CD4-positive, alpha-beta T cell treated with Interleukin-15 for 1 hour (primary cell): ENCODE measurements around the gene YWHAH.
"Not testable (repeated sequence)": the region's sequence is repeated elsewhere in the genome, so short reads cannot be mapped to it uniquely, and the experiment has no call there.

Source experiments
- DNase-seq: peaks from one replicate; pipeline ENCODE4 v3.0.0-alpha.2; 2020

The YWHAH gene

GRCh38 chr22:31951194-31952093, 7.1 kb downstream of the YWHAH start:
- no peak for DNase-seq

- no peak for DNase-seq
These were observed 7.7 kb downstream of the YWHAH start for GRCh38 chr22:31952094-31952401.

GRCh38 chr22:31952472-31952871, 8.1 kb downstream of the YWHAH start:
- DNase-seq: no peak

DNA sequence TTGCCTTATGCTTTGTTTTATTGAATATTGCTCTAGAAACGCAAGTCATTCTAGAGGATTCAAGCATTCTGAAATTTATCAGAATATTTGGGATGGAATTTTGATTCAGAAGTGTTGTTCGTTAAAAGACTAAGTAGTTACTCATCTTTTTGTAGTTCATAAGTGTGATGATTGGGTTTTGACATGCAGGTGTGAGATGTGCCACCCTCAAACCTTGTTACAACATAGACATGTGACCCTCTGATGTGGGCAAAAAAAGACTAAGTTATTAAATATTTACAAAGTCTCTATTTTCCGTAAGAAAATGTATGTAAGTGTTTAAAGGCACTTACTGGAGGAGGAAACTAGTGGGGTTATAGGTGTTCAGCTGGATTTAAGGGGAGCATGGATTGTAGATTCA, 8.9 kb downstream of the YWHAH start:
- no peak for DNase-seq

DNA sequence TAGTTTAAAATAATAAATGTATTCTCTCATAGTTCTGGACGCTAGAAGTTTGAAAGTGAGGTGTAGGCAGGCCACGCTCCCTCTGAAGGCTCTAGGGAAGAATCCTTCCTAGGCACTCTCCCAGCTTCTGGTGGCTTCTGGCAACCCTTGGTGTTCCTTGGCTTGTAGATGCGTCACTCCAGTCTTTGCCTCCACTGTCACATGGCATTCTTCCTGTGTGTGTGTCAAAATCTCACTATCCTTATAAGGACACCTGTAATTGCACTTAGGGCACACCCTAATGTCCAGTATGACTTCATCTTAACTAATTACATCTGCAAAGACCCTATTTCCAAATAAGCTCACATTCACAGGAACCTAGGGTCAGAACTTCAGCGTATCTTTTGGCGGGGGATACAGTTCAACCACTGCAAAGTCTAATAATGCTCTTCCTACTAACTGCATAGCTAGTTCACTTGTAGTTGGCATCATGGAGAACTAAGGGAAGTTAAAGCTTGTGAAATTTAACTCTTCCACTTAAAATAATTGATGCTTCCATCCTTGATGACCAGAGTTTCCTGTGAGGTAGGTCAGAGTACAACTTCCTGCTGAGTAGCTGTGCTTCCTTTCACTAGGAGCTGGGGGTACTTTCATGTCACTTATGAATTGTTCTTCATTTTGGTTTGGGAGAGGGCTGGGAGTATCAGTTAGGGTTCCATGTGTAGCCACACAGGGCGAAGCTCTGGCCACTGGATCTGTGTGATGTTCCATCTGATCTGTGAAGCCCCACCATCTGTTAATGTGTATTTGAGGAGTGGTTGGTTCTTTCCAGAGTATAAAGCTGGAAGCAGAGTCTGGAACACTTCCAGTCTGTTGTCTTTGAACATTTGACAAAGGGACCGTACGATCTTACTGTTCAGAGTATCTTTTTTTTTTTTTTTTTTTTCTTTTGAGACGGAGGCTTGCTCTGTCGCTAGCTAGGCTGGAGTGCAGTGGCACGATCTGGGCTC, 10.5 kb downstream of the YWHAH start:
- no peak for DNase-seq

DNA sequence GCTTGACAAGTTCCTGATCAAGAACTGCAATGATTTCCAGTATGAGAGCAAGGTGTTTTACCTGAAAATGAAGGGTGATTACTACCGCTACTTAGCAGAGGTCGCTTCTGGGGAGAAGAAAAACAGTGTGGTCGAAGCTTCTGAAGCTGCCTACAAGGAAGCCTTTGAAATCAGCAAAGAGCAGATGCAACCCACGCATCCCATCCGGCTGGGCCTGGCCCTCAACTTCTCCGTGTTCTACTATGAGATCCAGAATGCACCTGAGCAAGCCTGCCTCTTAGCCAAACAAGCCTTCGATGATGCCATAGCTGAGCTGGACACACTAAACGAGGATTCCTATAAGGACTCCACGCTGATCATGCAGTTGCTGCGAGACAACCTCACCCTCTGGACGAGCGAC, 12.0 kb downstream of the YWHAH start:
- DNase-seq: no peak

DNA sequence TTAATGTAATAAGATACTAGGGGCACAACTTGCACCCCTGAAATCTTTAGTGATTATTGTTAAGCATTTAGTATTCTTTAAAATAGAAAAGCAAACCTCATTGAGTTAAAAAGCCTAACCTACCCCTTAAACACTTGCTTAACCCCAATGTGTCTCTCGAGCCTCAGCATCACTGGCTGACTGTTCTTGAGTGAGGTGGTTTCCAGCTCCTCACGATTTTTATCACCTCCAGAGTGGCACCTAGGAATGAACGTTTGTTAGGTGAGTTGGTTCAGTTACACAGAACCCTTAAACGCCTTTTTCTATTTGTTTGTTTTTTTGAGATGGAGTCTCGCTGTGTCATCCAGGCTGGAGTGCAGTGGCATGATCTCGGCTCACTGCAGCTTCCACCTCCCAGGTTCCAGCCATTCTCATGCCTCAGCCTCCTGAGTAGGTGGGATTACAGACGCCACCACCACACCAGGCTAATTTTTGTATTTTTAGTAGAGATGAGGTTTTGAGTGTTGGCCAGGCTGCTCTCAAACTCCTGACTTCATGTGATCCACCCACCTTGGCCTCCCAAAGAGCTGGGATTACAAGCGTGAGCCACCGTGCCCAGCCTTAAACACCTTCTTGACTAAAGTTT, 13.7 kb downstream of the YWHAH start:
- no peak for DNase-seq

DNA sequence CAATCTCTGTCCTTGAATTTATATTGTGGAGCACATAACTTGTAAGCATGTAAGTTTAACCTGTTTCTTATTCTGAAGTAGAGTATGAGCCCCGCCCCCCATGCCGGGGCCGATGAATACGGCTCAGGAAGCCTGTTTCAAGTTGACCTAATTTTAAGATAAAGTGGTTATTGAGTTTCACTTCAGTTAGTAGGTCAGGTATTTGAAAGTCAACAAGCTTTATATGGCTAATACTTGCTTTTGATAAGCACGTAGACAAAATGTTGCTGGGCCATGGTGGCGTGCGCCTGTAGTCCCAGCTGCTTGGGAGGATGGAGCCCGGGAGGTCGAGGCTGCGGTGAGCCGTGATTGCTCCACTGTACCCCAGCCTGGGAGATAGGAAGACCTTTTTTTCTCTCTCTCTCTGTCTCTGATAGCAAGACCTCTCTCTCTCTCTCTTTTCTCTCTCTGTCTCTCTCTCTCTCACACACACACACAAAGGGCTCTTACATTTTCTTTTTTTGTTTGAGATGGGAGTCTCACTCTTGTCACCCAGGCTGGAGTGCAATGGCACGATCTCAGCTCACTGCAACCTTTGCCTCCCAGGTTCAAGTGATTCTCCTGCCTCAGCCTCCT, 14.4 kb downstream of the YWHAH start:
- DNase-seq: no peak

DNA sequence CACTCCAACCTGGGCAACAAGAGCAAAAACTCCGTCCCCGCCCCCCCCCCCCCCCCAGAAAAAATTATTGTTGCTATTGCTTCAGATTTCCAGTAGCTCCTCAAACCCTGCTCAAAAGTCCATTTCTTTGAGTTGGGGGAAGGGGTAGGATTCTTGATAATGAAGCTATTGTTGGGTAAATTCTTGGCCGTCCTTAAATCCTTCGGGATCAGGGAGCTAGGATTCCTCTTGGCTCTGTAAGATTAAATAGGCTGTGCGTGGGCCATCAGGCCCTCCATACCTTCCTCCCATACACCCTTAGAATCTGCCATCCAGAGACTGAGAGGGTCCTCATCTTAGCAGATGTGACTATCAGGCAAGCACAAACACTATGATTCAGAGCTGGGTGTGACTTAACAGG, 16.4 kb downstream of the YWHAH start:
- DNase-seq: no peak

- DNase-seq: no peak
These were observed 18.2 kb downstream of the YWHAH start for GRCh38 chr22:31962387-31963125.

GRCh38 chr22:31968022-31968421, 23.7 kb downstream of the YWHAH start:
- DNase-seq: no peak

- peak; percentile 69 for DNase-seq
These were observed 25.6 kb downstream of the YWHAH start for GRCh38 chr22:31969789-31970489.

GRCh38 chr22:31970490-31971444, 26.4 kb downstream of the YWHAH start:
- peak; percentile 84 for DNase-seq

DNA sequence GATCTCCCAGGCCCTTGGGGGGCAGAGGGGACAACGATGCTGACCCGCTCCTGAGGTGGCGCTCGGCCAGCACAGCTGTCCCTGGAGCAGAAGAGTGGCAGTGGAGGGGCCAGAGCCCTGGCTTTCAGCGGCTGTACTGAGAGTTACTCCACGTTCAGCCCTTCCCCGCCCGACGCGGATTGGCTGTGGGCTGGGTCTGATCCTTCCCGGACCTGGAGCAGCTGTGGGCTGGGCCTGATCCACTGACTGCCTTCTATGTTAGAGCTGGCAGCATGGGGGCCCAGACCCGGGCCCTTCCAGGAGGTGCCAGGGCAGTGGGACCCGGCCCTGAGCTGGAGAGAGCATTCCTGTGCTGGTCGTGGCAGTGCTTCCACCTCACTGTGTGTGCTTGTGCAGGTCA, 27.8 kb downstream of the YWHAH start:
- no peak for DNase-seq

DNA sequence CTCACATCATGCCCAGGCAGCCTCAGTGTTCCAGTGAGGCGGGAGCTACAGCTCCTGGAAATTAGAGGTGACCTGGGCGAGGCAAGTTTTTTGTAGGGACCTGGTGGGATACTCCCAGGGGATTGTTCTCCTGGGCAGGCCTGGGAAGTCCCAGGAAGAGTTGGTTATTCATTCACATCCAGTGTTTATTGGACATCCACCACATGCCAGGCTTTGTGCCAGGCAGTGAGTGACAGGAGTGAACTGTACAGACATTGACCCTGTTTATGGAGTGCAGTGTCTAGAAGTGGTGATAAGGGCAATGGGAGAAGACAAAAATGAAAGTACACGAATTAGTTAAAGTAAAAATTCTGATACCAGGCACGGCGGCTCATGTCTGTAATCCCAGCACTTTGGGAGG, 29.4 kb downstream of the YWHAH start:
- no peak for DNase-seq

GRCh38 chr22:31977141-31977841, 33.0 kb downstream of the YWHAH start:
- peak; percentile 66 for DNase-seq

DNA sequence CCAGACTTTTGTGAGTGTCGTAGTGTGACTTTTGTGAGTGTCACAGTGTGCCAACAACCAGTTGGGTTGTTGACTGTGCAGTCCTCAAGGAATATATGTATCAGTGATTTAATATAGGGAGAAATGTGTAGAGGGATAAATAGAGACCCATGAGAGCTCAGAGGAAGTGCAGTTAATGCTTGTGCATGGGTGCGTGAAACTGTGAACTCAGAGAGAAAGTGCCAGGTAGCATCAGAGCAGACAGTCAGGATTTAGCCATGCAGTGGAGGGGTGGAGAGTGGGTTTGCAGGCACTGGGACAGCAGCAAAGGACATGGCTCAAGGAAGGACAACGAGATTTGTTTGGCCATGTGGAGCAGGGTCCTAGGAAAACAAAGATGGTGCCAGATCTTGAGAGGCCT, 33.6 kb downstream of the YWHAH start:
- DNase-seq: no peak

GRCh38 chr22:31980628-31981027, 36.3 kb downstream of the YWHAH start:
- no peak for DNase-seq

- not testable (repeated sequence) for DNase-seq
These were observed 37.6 kb downstream of the YWHAH start for GRCh38 chr22:31981976-31982375.
